CD4-positive, alpha-beta T cell treated with Interleukin-4 for 1 hour (primary cell): ENCODE results near the gene HNRNPUL2.

Experiments used
- DNase-seq, 2 donors: peaks; one replicate each; pipeline ENCODE4 v3.0.0-alpha.2; 2020 to 2022

Gene HNRNPUL2

GRCh38 chr11:62665599-62666258 is 61.5 kb downstream of the HNRNPUL2 start:
- peak; percentile 62 to 67 for DNase-seq

GRCh38 chr11:62665075-62665598 is 62.1 kb downstream of the HNRNPUL2 start, which contains the start of the genes C11orf98 and CSKMT:
C11orf98 (minus strand) TSS chr11:62665210; CDS start chr11:62665169, 41 bp downstream.
CSKMT (plus strand) TSS chr11:62665312; CDS start chr11:62665880, 568 bp downstream.
- peak; percentile 95 to 97 for DNase-seq

- peak; percentile 65 for DNase-seq
Measured at GRCh38 chr11:62664405-62665074, 62.7 kb downstream of the HNRNPUL2 start.
